Measurements from ENCODE around the gene TCTN1.
A peak's percentile ranks its signal among the peaks of the same experiment; 100 is the strongest.

TCTN1 gene

DNA sequence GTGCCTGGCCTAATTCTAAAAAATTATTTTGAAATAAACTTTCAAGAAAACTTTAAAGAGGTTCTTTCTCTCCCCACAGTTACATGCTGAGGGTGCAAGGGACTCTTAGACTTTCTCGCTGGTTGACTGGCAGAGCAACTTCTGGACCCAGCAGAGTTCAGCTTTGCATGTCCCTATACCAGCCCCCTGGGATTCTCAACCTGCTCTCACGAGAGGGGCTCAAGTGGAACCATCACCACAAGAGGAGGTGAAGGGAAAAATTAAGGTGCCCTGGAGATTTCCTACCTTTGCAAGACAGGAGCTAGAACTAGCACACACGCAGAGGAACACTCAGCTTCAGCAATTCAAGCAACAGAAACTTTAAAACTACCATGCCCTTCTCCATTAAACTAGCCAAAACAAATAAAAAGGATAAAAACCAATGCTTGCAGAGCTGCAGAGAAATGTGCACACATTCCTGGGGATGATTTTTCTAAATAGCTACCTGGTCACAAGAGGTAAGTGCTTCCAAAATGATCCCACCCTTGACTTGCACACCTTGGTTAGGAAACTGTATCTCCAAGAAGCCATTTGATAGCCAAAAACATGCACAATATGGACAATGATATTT lies 72.5 kb downstream of the TCTN1 start:
- Histone ChIP-seq H3K27ac (ENCODE audit: low read depth, low read length) (0 out of 2 replicates have a peak overlapping the region, but pooled peaks have one; percentile 5), H4K20me1 (ENCODE audit: low read depth, low read length) (no peaks in the 10 kb centered on the region), H3K9me2 (replicated peaks; ENCODE audit: insufficient read depth, low read length) (no peaks in the 10 kb centered on the region), H3K27me3 (ENCODE audit: low read length) (no peaks in the 10 kb centered on the region), H3K9ac (ENCODE audit: low read length) (peak overlapping the region; percentile 66), H3K4me3 (ENCODE audit: insufficient read depth, low read length, poor library complexity, severe bottlenecking) (no peak overlapping the region), H3K36me3 (ENCODE audit: low read length) (no peaks in the 10 kb centered on the region), H3F3A (ENCODE audit: insufficient read depth) (peaks cover 8% of the 10 kb centered on the region), H3K79me2 (ENCODE audit: insufficient read depth, low read length) (peaks cover 13% of the 10 kb centered on the region; the same call in 1 of the 2 replicates), H3K9me3 (ENCODE audit: insufficient read depth, low read length) (no peaks in the 10 kb centered on the region), H3K4me2 (ENCODE audit: low read depth, low read length, poor library complexity, severe bottlenecking) (peak overlapping the region; percentile 79), H2AFZ (ENCODE audit: low read depth, low read length, severe bottlenecking) (no peak overlapping the region)
- TF ChIP-seq CTCF (IDR thresholded peaks at IDR 0.05; ENCODE audit: insufficient read depth, low read length, poor library complexity, severe bottlenecking), result no peak
- TF ChIP-seq EZH2phosphoT487 (conservative IDR thresholded peaks at IDR 0.05; ENCODE audit: low read length), result no peak

GRCh38 chr12:110687396-110688169 lies 73.7 kb downstream of the TCTN1 start:
- peak overlapping the region; percentile 66 for H3K9ac ChIP-seq (ENCODE audit: low read length)

GRCh38 chr12:110688446-110689280 lies 74.7 kb downstream of the TCTN1 start, which contains the start of gene HVCN1:
TSS of gene HVCN1 (minus strand) at chr12:110689115. CDS start at chr12:110683245, 5,870 bp downstream.
- Histone ChIP-seq H3K36me3 (ENCODE audit: low read length) (no peaks in the 10 kb centered on the region), H3K27ac (ENCODE audit: low read depth, low read length) (peak within 1 kb of the TSS; percentile 50), H3F3A (ENCODE audit: insufficient read depth) (peaks cover 12% of the 10 kb centered on the region), H3K4me2 (ENCODE audit: low read depth, low read length, poor library complexity, severe bottlenecking) (peak within 1 kb of the TSS; percentile 79), H4K20me1 (ENCODE audit: low read depth, low read length) (no peaks in the 10 kb centered on the region), H2AFZ (ENCODE audit: low read depth, low read length, severe bottlenecking) (peak within 1 kb of the TSS; percentile 9), H3K79me2 (ENCODE audit: insufficient read depth, low read length) (peaks cover 13% of the 10 kb centered on the region; the same call in 1 of the 2 replicates), H3K4me3 (ENCODE audit: insufficient read depth, low read length, poor library complexity, severe bottlenecking) (peak within 1 kb of the TSS; percentile 68), H3K9me3 (ENCODE audit: insufficient read depth, low read length) (no peaks in the 10 kb centered on the region), H3K27me3 (ENCODE audit: low read length) (no peaks in the 10 kb centered on the region), H3K9me2 (replicated peaks; ENCODE audit: insufficient read depth, low read length) (no peaks in the 10 kb centered on the region), H3K9ac (ENCODE audit: low read length) (peak within 1 kb of the TSS; percentile 66)
- TF ChIP-seq CTCF (IDR thresholded peaks at IDR 0.05; ENCODE audit: insufficient read depth, low read length, poor library complexity, severe bottlenecking) (no peak), EZH2phosphoT487 (conservative IDR thresholded peaks at IDR 0.05; ENCODE audit: low read length) (no peak)

More at GRCh38 chr12:110687396-110688169, 73.7 kb downstream of the TCTN1 start:
- no peaks in the 10 kb centered on the region for H3K9me2 ChIP-seq (replicated peaks; ENCODE audit: insufficient read depth, low read length)
- H4K20me1 ChIP-seq (ENCODE audit: low read depth, low read length), result no peaks in the 10 kb centered on the region
- no peaks in the 10 kb centered on the region for H3K9me3 ChIP-seq (ENCODE audit: insufficient read depth, low read length)
- TF ChIP-seq EZH2phosphoT487 (conservative IDR thresholded peaks at IDR 0.05; ENCODE audit: low read length), result no peak
- TF ChIP-seq CTCF (IDR thresholded peaks at IDR 0.05; ENCODE audit: insufficient read depth, low read length, poor library complexity, severe bottlenecking), result no peak
- no peaks in the 10 kb centered on the region for H3K27me3 ChIP-seq (ENCODE audit: low read length)
- peak overlapping the region; percentile 68 for H3K4me3 ChIP-seq (ENCODE audit: insufficient read depth, low read length, poor library complexity, severe bottlenecking)
- peak overlapping the region; percentile 79 for H3K4me2 ChIP-seq (ENCODE audit: low read depth, low read length, poor library complexity, severe bottlenecking)
- peaks cover 16% of the 10 kb centered on the region for H3F3A ChIP-seq (ENCODE audit: insufficient read depth)
- peak overlapping the region; percentile 25 for H3K27ac ChIP-seq (ENCODE audit: low read depth, low read length)
- no peak overlapping the region for H2AFZ ChIP-seq (ENCODE audit: low read depth, low read length, severe bottlenecking)
- H3K79me2 ChIP-seq (ENCODE audit: insufficient read depth, low read length), result peaks cover 13% of the 10 kb centered on the region; the same call in 1 of the 2 replicates
- H3K36me3 ChIP-seq (ENCODE audit: low read length), result no peaks in the 10 kb centered on the region
